GM10266 (cell line): ENCODE data around the gene GALNT1.

Experiments used
- DNase-seq: peaks from one replicate; pipeline ENCODE4 v3.0.0; 2012; ENCODE audit errors: extremely low spot score
- TF ChIP-seq, protein P1 (sequence below): IDR thresholded peaks from 2 replicates; pipeline ENCODE4 v1.5.1; 2012; ENCODE audit warnings: mild to moderate bottlenecking, low read depth; ENCODE audit not compliant: control insufficient read depth, insufficient read depth; ENCODE audit errors: missing control alignments

Gene GALNT1

DNA sequence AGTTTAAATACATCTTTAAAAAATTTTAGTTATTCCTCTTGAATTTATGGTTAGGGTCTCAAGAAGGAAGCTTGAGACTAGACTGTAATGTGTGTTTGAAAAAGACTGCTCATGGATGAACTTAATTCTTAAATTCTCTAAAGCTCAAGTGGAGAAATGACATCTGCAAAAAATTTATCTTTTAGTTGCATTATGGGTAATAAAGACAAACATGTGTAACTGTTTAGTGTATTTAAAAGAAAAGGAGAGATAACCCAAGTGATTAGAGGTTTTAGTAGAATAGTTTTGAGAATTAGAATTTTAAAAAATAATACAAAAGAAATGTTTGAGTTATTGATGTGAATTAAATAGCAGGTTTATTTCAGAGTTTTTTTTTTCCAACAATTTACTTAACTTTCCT lies 36.7 kb downstream of the GALNT1 start:
- TF ChIP-seq, protein P1, sequence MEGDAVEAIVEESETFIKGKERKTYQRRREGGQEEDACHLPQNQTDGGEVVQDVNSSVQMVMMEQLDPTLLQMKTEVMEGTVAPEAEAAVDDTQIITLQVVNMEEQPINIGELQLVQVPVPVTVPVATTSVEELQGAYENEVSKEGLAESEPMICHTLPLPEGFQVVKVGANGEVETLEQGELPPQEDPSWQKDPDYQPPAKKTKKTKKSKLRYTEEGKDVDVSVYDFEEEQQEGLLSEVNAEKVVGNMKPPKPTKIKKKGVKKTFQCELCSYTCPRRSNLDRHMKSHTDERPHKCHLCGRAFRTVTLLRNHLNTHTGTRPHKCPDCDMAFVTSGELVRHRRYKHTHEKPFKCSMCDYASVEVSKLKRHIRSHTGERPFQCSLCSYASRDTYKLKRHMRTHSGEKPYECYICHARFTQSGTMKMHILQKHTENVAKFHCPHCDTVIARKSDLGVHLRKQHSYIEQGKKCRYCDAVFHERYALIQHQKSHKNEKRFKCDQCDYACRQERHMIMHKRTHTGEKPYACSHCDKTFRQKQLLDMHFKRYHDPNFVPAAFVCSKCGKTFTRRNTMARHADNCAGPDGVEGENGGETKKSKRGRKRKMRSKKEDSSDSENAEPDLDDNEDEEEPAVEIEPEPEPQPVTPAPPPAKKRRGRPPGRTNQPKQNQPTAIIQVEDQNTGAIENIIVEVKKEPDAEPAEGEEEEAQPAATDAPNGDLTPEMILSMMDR: no peak

DNA sequence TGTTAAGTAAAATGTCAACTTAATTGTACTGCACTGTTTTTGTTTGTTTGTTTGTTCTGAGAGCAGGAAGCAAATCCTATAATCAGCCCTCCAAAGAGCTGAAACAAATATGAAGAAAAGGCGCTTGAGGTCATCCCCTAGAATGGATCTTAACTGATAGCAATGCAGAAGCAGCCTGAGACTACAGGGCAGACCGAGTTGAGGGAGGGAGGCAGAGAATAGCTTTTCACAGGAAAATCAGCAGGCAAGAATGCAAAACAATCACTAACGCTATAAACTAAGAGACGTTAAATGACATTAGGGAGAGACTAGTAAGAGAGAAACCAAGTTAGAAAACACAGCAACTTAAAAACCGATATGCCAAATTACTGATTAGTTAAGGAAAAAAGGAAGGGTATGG lies 37.2 kb downstream of the GALNT1 start:
- no peak for DNase-seq
- TF ChIP-seq, protein P1: no peak

More for the DNA sequence above, 36.7 kb downstream of the GALNT1 start:
- DNase-seq: no peak

DNA sequence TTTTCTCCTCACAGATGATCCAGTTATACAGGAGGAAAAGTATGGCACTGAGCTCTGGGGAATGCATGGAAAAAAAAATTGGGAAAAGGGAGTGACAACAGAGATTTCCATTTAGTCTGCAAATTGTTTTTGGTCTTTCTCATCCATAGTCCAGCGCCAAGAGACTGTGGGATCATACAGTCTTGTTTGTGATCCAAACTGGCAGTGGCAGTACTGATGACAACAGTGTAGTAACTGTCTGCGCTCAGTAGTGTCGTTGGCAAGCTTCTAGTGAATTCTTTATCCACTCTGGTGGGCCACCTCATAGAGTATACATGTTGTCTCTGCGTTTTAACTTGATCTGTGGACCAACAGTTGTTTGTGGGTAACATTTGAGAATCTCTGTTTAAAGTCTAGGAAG lies 37.9 kb downstream of the GALNT1 start:
- TF ChIP-seq, protein P1: no peak
- DNase-seq: no peak

DNA sequence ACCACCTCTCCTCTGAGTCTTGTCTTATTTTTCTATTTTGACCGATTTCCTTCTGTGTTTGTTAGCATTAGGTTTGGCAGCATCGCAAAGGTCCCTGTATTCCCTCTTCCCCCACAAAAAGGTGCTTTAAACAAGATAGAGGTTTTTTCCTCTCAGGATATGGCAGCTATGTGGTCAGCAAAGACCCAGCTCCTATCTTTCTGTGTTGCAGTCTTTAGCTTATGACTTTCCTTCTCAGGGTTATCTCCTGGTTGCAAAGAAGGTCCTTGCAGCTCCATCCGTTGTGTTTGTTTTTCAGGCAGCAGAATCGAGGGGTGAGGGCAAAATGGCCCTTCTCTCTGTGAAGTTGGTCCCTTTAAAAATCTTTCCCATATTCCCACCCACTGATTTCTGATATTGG lies 38.4 kb downstream of the GALNT1 start:
- no peak for DNase-seq
- TF ChIP-seq, protein P1: no peak

DNA sequence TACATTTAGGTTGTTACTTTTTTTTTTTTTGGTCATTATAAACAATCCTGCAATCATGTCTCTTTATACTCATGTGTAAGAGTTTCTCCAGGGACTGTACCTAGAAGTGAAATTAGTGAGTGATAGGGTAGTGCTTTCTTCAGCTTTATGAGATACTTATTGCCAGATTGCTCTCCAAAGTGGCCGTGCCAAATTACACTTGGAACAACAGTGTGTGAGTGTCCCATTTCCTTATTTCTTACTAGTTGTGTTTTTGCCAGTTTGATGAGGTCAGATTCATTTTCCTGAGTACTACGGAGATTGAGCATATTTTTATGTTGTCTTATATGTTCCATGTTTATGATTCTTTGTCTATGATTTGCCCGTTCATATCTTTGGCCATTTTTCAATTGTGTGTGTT lies 39.2 kb downstream of the GALNT1 start:
- TF ChIP-seq, protein P1: no peak
- DNase-seq: no peak

DNA sequence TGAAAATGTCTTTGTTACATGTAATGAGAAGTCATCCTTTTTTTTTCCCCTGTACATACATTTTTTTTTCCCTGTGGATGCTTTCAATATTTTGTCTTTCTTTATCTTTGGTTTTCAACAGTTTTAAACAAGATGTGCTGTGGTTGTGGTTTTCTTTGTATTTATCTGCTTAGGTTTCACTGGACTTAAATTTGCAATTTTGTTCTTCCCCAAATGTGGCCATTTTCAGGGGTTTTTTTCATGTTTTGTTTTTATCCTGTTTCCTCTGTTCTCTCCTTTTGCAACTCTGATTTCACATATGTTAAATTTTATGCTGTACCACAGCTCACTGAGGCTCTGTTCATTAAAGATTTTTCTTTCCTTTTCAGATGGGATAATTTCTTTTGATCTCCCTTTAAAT lies 41.7 kb downstream of the GALNT1 start:
- DNase-seq: no peak
- TF ChIP-seq, protein P1: no peak

DNA sequence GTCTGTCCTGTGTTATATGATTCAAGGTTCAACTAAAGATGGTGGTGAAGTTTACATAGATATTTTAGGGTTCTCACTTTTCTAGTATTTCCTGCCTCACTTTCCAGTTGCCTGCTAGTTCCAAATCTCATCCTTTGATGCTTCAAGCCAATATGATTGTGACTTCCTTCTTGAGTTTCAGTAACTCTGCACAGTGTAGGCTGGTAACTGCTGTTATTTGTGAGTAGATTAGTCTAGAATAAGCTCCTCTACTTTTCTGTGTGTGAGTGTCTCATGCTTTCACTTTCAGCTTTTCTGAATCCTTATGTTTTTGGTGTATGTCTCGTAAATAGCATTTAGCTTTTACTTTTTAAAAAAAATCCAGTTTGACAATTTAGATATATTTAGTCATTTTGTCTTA lies 42.6 kb downstream of the GALNT1 start:
- TF ChIP-seq, protein P1: no peak
- DNase-seq: peak; percentile 15
